Measurements from ENCODE around the gene SPATA6L.

The SPATA6L gene

GRCh38 chr9:4548811-4549725, 117.2 kb downstream of the SPATA6L start:
- DNase-seq = no peak
